HL-60 (cell line): ENCODE measurements around the gene HIVEP1.

ENCODE experiments used
- POLR2AphosphoS5 ChIP-seq: IDR thresholded peaks from 2 replicates; pipeline ENCODE4 v1.6.1; 2012; ENCODE audit warnings: low read depth
- SPI1 ChIP-seq: IDR thresholded peaks from 2 replicates; pipeline ENCODE4 v1.6.1; 2012; ENCODE audit warnings: low read depth, mild to moderate bottlenecking, borderline replicate concordance
- TF ChIP-seq, protein P1 (sequence below): IDR thresholded peaks from one replicate; pipeline ENCODE4 v1.5.1; 2011; ENCODE audit warnings: low read length, control low read depth, inconsistent platforms; ENCODE audit not compliant: insufficient read depth

DNA sequence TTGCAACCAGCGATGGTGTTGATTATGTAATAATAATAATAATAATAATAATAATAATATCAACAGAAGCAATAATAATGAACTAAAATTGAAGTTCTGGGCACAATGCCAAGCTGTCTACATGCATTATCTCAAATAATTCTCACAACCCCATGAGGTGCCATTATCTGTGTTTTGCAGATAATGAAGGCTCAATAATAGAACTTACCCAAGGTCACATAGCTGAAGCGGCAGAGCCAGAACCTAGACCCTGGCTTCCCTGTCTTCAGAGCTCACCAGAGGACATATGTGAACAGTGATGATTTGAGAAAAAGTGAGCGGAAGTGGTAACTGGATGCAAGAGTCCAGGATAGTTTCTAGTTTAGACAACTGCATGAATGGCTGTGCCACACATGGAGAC, 91.0 kb downstream of the HIVEP1 start:
- TF ChIP-seq, protein P1, sequence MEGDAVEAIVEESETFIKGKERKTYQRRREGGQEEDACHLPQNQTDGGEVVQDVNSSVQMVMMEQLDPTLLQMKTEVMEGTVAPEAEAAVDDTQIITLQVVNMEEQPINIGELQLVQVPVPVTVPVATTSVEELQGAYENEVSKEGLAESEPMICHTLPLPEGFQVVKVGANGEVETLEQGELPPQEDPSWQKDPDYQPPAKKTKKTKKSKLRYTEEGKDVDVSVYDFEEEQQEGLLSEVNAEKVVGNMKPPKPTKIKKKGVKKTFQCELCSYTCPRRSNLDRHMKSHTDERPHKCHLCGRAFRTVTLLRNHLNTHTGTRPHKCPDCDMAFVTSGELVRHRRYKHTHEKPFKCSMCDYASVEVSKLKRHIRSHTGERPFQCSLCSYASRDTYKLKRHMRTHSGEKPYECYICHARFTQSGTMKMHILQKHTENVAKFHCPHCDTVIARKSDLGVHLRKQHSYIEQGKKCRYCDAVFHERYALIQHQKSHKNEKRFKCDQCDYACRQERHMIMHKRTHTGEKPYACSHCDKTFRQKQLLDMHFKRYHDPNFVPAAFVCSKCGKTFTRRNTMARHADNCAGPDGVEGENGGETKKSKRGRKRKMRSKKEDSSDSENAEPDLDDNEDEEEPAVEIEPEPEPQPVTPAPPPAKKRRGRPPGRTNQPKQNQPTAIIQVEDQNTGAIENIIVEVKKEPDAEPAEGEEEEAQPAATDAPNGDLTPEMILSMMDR, result no peak
- no peak for TF ChIP-seq SPI1
- TF ChIP-seq POLR2AphosphoS5, result no peak
